GM12891 (cell line): ENCODE results near the gene MT1X.

Source experiments
- DNase-seq: peaks from one replicate; pipeline ENCODE4 v3.0.0; 2011; ENCODE audit warnings: low spot score; ENCODE audit not compliant: insufficient read length
- FAIRE-seq: peaks from 2 replicates; lab custom pipeline; 2011; peaks lifted over from hg19 to GRCh38; lab: Jason Lieb, UNC
- PAX5 ChIP-seq: IDR thresholded peaks from 2 replicates; pipeline ENCODE4 v1.6.1; 2011; ENCODE audit warnings: low read length, moderate library complexity, mild to moderate bottlenecking; ENCODE audit not compliant: insufficient read depth, severe bottlenecking
- POLR2A ChIP-seq: IDR thresholded peaks from 2 replicates; pipeline ENCODE4 v1.6.1; 2011; ENCODE audit warnings: low read depth, low read length, control low read depth
- POLR2AphosphoS5 ChIP-seq: IDR thresholded peaks from 2 replicates; pipeline ENCODE4 v1.6.1; 2011; ENCODE audit warnings: low read depth, low read length, control low read depth
- POU2F2 ChIP-seq: IDR thresholded peaks from 2 replicates; pipeline ENCODE4 v1.6.1; 2011; ENCODE audit warnings: low read depth, mild to moderate bottlenecking, control low read depth, low read length, moderate library complexity
- SPI1 ChIP-seq: IDR thresholded peaks from 2 replicates; pipeline ENCODE4 v1.6.1; 2011; ENCODE audit warnings: low read depth, low read length, control low read depth
- TAF1 ChIP-seq: IDR thresholded peaks from 2 replicates; pipeline ENCODE4 v1.6.1; 2011; ENCODE audit warnings: low read depth, low read length, control low read depth

MT1X gene

GRCh38 chr16:56690420-56691122 lies 8.3 kb downstream of the MT1X start:
- TF ChIP-seq TAF1 (no peak), POLR2A (no peak), POU2F2 (no peak), POLR2AphosphoS5 (no peak), PAX5 (no peak), SPI1 (no peak)
- FAIRE-seq = no peak
- no peak for DNase-seq

GRCh38 chr16:56691885-56692284 lies 9.6 kb downstream of the MT1X start:
- DNase-seq = no peak
- no peak for FAIRE-seq
- TF ChIP-seq POU2F2 = no peak
- TF ChIP-seq POLR2AphosphoS5 = no peak
- no peak for TF ChIP-seq POLR2A
- TF ChIP-seq PAX5 = no peak
- TF ChIP-seq TAF1 = no peak
- no peak for TF ChIP-seq SPI1

DNA sequence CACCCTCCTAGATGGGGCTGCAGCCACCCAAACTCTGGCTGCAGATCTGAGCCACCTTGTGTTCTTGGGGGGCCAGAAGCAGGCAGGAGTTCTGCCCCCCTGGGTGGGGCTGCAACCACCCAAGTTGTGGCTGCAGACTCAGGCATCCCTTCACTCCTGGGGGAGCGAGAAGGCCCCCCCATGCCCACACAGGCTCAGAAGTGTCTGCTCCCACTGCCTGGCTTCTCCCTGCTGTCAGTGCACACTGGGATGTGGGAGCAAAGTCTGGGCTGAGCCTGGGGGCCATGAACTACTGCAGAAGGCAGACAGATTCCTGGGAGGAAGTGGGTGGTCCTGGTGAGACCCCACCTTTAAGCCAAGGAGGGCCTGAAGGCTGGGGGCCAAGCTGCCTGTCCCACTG lies 13.0 kb downstream of the MT1X start:
- TF ChIP-seq POLR2AphosphoS5 = no peak
- no peak for TF ChIP-seq POLR2A
- no peak for TF ChIP-seq TAF1
- TF ChIP-seq SPI1 = no peak
- FAIRE-seq = no peak
- DNase-seq = no peak

- FAIRE-seq = no peak
- DNase-seq = no peak
- TF ChIP-seq PAX5 (no peak), SPI1 (no peak), TAF1 (no peak), POU2F2 (no peak), POLR2AphosphoS5 (no peak), POLR2A (no peak)
These were observed 15.3 kb downstream of the MT1X start for GRCh38 chr16:56697456-56698155.

DNA sequence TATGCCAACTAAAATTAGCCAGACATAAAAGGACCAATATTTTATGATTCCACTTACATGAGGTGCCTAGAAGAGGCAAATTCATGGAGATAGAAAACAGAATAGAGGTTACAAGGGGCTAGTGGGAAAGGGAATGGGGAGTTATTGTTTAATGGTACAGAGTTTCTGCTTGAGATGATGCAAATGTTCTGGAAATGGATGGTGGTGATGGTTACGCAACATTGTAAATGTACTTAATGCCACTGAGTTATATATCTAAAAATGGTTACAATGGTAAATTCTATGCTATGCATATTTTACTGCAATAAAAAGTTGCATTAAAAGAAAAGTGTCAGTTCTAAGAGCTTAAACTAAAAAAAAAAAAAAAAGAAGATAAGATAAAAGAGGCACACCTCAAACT lies 17.9 kb downstream of the MT1X start:
- DNase-seq = no peak
- no peak for TF ChIP-seq PAX5
- TF ChIP-seq POLR2AphosphoS5 = no peak
- TF ChIP-seq SPI1 = no peak
- no peak for TF ChIP-seq POLR2A
- TF ChIP-seq TAF1 = no peak
- no peak for TF ChIP-seq POU2F2
- no peak for FAIRE-seq

GRCh38 chr16:56700631-56701030 lies 18.4 kb downstream of the MT1X start:
- DNase-seq (no peak), FAIRE-seq (no peak)
- TF ChIP-seq POLR2AphosphoS5 (no peak), POLR2A (no peak), PAX5 (no peak), POU2F2 (no peak), TAF1 (no peak), SPI1 (no peak)

DNA sequence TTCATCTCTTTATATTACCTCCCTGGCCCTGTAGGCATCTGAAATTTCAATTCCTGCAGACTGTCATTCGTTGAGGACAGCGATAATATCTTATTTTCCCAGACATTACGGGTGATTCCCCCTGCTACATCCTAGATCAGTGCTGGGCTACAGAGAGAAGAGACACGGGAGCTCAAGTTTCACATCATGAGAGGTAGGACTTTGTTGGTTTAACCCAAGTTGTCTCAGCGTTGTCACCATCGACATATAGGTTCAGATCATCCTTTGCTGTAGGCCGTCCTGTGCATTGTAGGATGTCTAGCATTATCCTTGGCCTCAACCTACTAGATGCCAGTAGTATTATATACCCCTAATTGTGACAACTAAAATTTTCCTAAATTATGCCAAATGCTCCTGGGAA lies 19.3 kb downstream of the MT1X start:
- TF ChIP-seq SPI1 (no peak), POLR2A (no peak), POU2F2 (no peak), PAX5 (no peak), TAF1 (no peak), POLR2AphosphoS5 (no peak)
- DNase-seq (no peak), FAIRE-seq (no peak)

DNA sequence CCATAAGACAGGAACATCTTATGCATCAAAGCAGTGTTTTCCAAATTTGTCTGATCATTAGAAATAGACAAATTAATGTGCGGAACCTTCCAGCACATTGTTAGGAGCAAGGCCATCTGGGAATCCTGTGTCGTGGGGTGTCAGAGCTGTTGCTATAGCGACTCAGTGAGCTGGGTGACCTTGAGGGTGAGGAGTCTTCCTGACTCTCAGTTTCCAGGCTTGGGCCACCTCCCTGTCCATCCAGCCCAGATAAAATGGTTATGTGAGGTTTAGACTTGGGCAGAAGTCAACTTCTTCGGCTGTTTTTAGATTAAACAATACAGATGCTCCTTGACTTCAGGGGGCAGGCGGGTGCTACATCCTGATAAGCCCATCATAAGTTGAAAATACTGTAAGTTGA lies 20.6 kb downstream of the MT1X start:
- no peak for FAIRE-seq
- TF ChIP-seq TAF1 = no peak
- TF ChIP-seq SPI1 = no peak
- no peak for TF ChIP-seq POU2F2
- TF ChIP-seq POLR2A = no peak
- no peak for TF ChIP-seq PAX5
- TF ChIP-seq POLR2AphosphoS5 = no peak
- DNase-seq = no peak

DNA sequence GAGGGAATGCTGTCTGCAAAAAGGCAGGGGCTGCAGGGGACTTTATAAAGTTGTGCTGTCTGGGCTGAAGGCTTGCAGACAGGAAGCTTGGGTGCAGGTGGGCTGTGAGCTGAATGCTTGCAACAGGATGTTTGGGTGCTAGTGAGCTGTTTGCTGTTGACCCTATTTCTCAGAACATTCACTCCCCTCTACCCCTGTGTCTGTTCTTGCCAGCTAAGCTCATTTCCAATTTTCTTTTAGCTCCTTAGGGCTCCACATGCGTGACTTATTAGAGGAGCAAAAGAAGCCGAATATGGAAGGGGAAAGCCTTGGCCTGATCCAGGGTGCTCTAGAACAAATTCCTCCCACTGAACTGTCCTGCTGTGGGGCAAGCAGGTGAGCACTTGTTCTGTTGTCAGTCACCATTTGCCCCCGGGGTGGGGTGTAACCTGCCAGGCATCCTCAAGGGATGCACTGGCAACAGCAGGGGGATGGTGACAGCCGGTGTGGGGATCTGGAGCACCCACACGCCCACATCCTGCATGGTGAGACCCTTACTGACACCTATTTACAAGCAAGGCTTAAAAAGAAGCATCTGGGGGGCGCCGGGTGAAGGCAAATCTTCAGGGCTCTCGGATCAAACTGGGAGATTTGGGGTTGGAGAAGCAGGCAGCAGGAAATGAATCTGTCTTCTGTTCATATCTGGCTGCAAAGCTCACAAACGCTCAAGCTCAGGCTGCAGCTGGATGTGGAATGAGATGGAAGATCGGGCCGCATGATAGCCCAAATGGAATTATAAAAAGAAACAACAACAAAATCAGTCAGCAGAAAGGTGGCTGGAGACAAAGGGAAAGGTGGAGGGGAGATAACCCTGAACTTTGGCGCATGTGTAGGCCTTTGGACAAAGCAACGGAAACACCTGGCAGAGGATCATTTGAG lies 26.5 kb downstream of the MT1X start:
- no peak for TF ChIP-seq POLR2AphosphoS5
- TF ChIP-seq POU2F2 = no peak
- TF ChIP-seq SPI1 = no peak
- TF ChIP-seq POLR2A = no peak
- TF ChIP-seq TAF1 = no peak
- no peak for TF ChIP-seq PAX5
- no peak for DNase-seq
- FAIRE-seq = no peak
